Large intestine (tissue), 3 donors: Measurements from ENCODE around the gene LIMCH1. TPM values are rescaled to one million over a fixed set of nuclear protein-coding genes. Genes with fewer than 3 reads are reported as not detected.
"Not testable (repeated sequence)": the region's sequence is repeated elsewhere in the genome, so short reads cannot be mapped to it uniquely, and the experiment has no call there.

Source experiments
- DNase-seq, 2 donors: peaks; one replicate each; pipeline versions ENCODE4 v3.0.0 to v3.0.0-alpha.2; 2013
- H3K27ac ChIP-seq: one replicate; pipeline ENCODE4 v1.5.1; 2013; ENCODE audit warnings: low read length
- H3K27me3 ChIP-seq: 2 replicates; pipeline ENCODE4 v1.6.1; 2013; ENCODE audit warnings: low read length; ENCODE audit not compliant: control insufficient read depth, insufficient read depth
- H3K36me3 ChIP-seq: 2 replicates; pipeline ENCODE4 v1.6.1; 2013; ENCODE audit warnings: low read length; ENCODE audit not compliant: control insufficient read depth, insufficient read depth
- H3K4me1 ChIP-seq: one replicate; pipeline ENCODE4 v1.6.1; 2013; ENCODE audit warnings: low read length; ENCODE audit not compliant: control insufficient read depth, insufficient read depth
- H3K4me3 ChIP-seq: one replicate; pipeline ENCODE4 v1.5.1; 2013; ENCODE audit warnings: low read length
- H3K9me3 ChIP-seq: one replicate; pipeline ENCODE4 v1.6.1; 2013; ENCODE audit warnings: mild to moderate bottlenecking, low read depth, low read length, moderate library complexity; ENCODE audit not compliant: control insufficient read depth
- WGBS: methylation state at CpG from one replicate; pipeline ENCODE4 v1.1.5; 2013; ENCODE audit warnings: low lambda C conversion rate; ENCODE audit not compliant: insufficient coverage; 5-methylcytosine and 5-hydroxymethylcytosine counted together
- polyA plus RNA-seq: library from polyadenylated mRNA; unstranded; fragments of 120-200 nt; gene quantifications from one replicate; pipeline ENCODE4 v1.2.1, GENCODE V29; 2013

LIMCH1 gene
- polyA plus RNA-seq, 1 donor, result 18.6 TPM

GRCh38 chr4:41715155-41715554, 177.2 kb downstream of the LIMCH1 start:
- no peaks in the 10 kb centered on the region for H3K9me3 ChIP-seq
- H3K27ac ChIP-seq, result no peak overlapping the region
- no peaks in the 10 kb centered on the region for H3K36me3 ChIP-seq
- no peak overlapping the region for H3K4me3 ChIP-seq
- no CpG with 5 or more reads among the region's 1 CpG for WGBS
- H3K27me3 ChIP-seq, result peaks cover 4% of the 10 kb centered on the region
- no peaks in the 10 kb centered on the region for H3K4me1 ChIP-seq
- DNase-seq, result no peak

- no peaks in the 10 kb centered on the region for H3K36me3 ChIP-seq
- peaks cover 4% of the 10 kb centered on the region for H3K27me3 ChIP-seq
- no peak overlapping the region for H3K27ac ChIP-seq
Observed at GRCh38 chr4:41718907-41719306, 180.9 kb downstream of the LIMCH1 start.

GRCh38 chr4:41719417-41719816, 181.5 kb downstream of the LIMCH1 start:
- Histone ChIP-seq H3K36me3 (no peaks in the 10 kb centered on the region), H3K27ac (no peak overlapping the region), H3K9me3 (no peaks in the 10 kb centered on the region), H3K4me3 (no peak overlapping the region), H3K27me3 (peaks cover 4% of the 10 kb centered on the region), H3K4me1 (no peaks in the 10 kb centered on the region)
- no peak for DNase-seq
- WGBS, result 80% methylated on average over 1 of the region's 2 CpGs

More at GRCh38 chr4:41718907-41719306, 180.9 kb downstream of the LIMCH1 start:
- Histone ChIP-seq H3K4me1 (no peaks in the 10 kb centered on the region), H3K9me3 (no peaks in the 10 kb centered on the region), H3K4me3 (no peak overlapping the region)
- DNase-seq, result no peak

- no peaks in the 10 kb centered on the region for H3K9me3 ChIP-seq
- no peak for DNase-seq
Observed at GRCh38 chr4:41722181-41722580, 184.2 kb downstream of the LIMCH1 start.

GRCh38 chr4:41723286-41723685, 185.3 kb downstream of the LIMCH1 start:
- Histone ChIP-seq H3K9me3 (no peaks in the 10 kb centered on the region), H3K4me3 (no peak overlapping the region), H3K36me3 (no peaks in the 10 kb centered on the region), H3K27ac (no peak overlapping the region), H3K4me1 (no peaks in the 10 kb centered on the region), H3K27me3 (peaks cover 6% of the 10 kb centered on the region)
- WGBS, result no CpG with 5 or more reads among the region's 3 CpGs
- no peak for DNase-seq

More at GRCh38 chr4:41722181-41722580, 184.2 kb downstream of the LIMCH1 start:
- Histone ChIP-seq H3K4me3 (no peak overlapping the region), H3K27me3 (peaks cover 5% of the 10 kb centered on the region), H3K4me1 (no peaks in the 10 kb centered on the region), H3K36me3 (no peaks in the 10 kb centered on the region), H3K27ac (no peak overlapping the region)
- WGBS, result no CpG with 5 or more reads among the region's 1 CpG

- no peaks in the 10 kb centered on the region for H3K9me3 ChIP-seq
Observed at GRCh38 chr4:41725254-41725653, 187.3 kb downstream of the LIMCH1 start.

GRCh38 chr4:41727861-41728572, 190.1 kb downstream of the LIMCH1 start:
- WGBS, result no CpG with 5 or more reads among the region's 4 CpGs
- Histone ChIP-seq H3K4me3 (no peak overlapping the region), H3K4me1 (no peaks in the 10 kb centered on the region), H3K9me3 (no peaks in the 10 kb centered on the region), H3K36me3 (no peaks in the 10 kb centered on the region), H3K27me3 (peaks cover 17% of the 10 kb centered on the region), H3K27ac (no peak overlapping the region)
- no peak for DNase-seq

More at GRCh38 chr4:41725254-41725653, 187.3 kb downstream of the LIMCH1 start:
- WGBS, result no CpG with 5 or more reads among the region's 1 CpG
- peaks cover 7% of the 10 kb centered on the region for H3K27me3 ChIP-seq
- no peaks in the 10 kb centered on the region for H3K36me3 ChIP-seq
- H3K27ac ChIP-seq, result no peak overlapping the region
- no peak overlapping the region for H3K4me3 ChIP-seq
- DNase-seq, result no peak
- no peaks in the 10 kb centered on the region for H3K4me1 ChIP-seq

- Histone ChIP-seq H3K36me3 (no peaks in the 10 kb centered on the region), H3K4me3 (no peak overlapping the region), H3K27ac (no peak overlapping the region), H3K4me1 (no peaks in the 10 kb centered on the region), H3K27me3 (peaks cover 17% of the 10 kb centered on the region), H3K9me3 (no peaks in the 10 kb centered on the region)
- DNase-seq, result no peak
- WGBS, result no CpG with 5 or more reads among the region's 3 CpGs
Observed at GRCh38 chr4:41728573-41728913, 190.6 kb downstream of the LIMCH1 start.

GRCh38 chr4:41731569-41732126, 193.7 kb downstream of the LIMCH1 start:
- 20% methylated on average over 1 of the region's 12 CpGs for WGBS
- Histone ChIP-seq H3K27me3 (peaks cover 18% of the 10 kb centered on the region), H3K4me1 (no peaks in the 10 kb centered on the region), H3K4me3 (no peak overlapping the region), H3K27ac (no peak overlapping the region), H3K9me3 (no peaks in the 10 kb centered on the region), H3K36me3 (no peaks in the 10 kb centered on the region)
- DNase-seq, result no peak

- Histone ChIP-seq H3K4me3 (no peak overlapping the region), H3K9me3 (no peaks in the 10 kb centered on the region), H3K4me1 (no peaks in the 10 kb centered on the region), H3K36me3 (no peaks in the 10 kb centered on the region), H3K27me3 (peaks cover 16% of the 10 kb centered on the region), H3K27ac (no peak overlapping the region)
- no peak for DNase-seq
- no CpG with 5 or more reads among the region's 3 CpGs for whole genome bisulfite sequencing
Observed at GRCh38 chr4:41734371-41734770, 196.4 kb downstream of the LIMCH1 start.

GRCh38 chr4:41737491-41737890, 199.5 kb downstream of the LIMCH1 start:
- peaks cover 36% of the 10 kb centered on the region for H3K27me3 ChIP-seq
- H3K4me1 ChIP-seq, H3K27ac ChIP-seq, H3K36me3 ChIP-seq, DNase-seq, H3K4me3 ChIP-seq, H3K9me3 ChIP-seq: not testable (repeated sequence)
- no CpG with 5 or more reads among the region's 8 CpGs for WGBS
